NCI-H748 (cell line): ENCODE data around the gene NTMT1.
"Not testable (repeated sequence)": the region's sequence is repeated elsewhere in the genome, so short reads cannot be mapped to it uniquely, and the experiment has no call there.

Experiments used
- DNase-seq: peaks from one replicate; lab custom pipeline; 2025; ENCODE audit not compliant: unreplicated experiment; lab: John Stamatoyannopoulos, UW

Gene NTMT1

DNA sequence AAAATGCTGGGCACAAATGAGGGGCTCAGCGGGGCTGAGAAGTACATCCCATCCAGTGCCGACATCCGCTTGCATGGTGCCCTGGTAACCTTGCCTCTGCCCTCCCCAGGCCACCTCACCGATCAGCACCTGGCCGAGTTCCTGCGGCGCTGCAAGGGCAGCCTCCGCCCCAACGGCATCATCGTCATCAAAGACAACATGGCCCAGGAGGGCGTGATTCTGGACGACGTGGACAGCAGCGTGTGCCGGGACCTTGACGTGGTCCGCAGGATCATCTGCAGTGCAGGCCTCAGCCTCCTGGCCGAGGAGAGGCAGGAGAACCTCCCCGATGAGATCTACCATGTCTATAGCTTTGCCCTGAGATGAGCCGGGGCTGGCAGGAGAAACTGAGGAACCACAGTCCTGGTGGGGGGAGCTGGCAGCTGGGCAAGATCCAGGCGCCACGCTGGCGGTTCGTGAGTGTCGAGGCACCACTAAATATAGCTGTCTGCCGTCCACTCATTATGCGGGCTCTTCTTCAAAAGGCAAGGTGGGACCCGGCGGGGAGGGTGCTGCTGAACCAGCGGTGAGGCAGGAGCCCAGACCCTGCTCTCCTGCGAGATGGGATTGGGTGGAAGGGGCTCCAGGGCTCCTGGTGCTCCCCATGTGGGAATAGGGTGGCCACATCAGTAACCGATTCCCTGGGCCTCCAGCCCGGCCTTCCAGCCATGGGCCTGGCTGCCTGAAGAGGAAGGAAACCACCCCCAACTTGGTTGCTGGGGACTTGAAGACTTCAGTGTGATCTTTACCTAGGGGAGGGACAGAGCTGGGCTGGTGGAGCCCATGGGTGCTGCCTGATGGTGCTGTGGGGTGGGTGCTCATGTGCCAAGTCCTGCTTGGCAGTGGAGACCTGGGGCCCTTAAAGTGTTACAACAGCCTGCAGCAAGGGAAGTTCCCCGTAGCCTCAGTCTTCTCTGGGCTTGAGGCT lies 9.4 kb downstream of the NTMT1 start:
- no peak for DNase-seq

DNA sequence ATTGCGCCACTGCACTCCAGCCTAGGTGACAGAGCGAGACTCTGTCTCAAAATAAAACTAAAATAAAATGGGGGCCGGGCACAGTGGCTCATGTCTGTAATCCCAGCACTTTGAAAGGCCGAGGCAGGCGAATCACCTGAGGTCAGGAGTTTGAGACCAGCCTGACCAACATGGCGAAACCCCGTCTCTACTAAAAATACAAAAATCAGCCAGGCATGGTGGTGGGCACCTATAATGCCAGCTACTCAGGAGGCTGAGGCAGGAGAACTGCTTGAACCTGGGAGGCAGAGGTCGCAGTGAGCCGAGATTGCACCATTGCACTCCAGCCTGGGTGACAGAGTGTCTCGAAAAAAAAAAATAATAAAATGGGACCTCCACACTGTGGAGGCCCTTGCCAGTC lies 10.4 kb downstream of the NTMT1 start:
- not testable (repeated sequence) for DNase-seq

DNA sequence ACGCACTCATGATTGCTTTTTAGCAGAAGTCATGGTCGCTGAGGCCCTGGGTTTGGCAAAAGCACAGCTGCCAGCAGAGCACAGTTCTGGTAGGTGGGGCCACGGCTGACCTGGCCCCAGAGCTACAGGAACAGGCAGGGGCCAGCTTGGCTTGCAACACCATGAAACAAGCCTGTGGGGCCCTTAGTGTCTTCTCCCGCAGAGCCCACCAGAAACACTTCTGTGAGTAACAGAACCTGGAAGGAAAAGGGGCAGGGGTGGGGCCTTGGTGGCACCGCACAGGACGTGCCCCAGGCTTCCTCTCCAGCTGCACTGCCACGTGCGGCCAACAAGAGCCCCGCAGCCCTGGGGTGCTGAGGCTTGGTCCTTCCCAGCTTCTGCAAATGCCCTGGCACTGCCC lies 11.1 kb downstream of the NTMT1 start:
- no peak for DNase-seq

DNA sequence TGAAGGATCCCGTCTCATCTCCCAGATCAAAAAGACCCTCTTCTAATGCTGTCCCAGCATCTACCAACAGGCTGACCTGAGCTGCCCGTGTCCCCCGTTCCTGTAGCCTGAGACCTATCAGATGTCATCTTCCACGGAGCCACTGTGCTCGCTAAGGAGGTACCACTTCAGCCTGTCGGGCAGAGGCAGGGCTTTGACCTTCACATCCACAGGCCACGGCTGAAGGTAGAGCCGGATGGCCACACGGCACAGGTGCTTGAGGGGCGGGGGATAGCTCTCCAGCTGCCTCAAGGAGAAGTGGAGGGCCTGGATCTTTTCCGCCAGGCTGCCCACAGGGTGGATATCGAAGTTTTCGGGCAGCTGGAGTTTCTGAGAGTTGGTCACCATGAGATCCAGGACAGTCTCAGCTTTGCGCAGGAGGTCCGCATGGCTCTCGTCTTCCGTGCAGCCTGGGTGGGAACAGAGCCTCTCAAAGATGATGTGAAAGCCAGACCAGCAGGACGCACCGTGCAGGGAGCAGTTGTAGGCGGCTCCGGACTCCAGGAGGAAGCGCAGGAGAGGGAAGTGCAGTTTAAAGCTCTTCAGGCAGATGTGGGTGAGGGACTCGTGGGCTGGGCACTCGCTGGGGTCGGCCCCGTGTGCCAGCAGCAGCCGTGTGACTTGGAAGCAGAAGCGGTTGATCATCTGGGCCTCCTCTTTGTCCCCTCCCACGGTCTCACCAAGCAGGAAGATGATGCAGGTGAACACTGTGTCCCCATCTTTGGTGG lies 11.9 kb downstream of the NTMT1 start:
- no peak for DNase-seq

DNA sequence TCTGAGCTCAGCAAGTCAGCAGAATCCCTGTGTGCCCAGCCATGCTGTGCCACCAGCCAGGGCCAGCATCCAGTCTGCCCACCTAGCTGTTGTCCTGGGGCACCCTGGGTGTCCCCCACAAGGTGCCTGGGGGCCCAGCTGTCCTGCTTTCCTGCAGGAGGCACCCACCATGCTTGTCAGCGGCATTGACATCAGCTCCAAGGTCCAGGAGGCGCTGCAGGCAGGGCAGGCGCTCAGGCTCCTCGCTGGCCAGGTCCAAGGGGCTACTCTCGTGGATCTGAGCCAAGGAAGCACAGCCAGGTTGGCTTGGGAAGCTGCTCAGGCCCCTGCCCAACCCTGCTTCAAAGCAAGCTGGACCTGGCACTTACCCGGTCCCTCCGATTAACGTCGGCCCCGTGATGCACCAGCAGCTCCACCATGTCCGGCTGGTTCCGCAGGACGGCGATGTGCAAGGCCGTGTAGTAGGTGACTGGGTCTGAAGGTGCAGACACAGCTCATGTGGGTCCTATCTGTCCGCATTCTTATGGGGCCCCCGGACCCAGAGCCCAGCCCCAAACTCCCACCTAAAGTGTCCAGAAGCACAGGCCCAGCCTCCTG lies 13.2 kb downstream of the NTMT1 start:
- DNase-seq, result no peak

DNA sequence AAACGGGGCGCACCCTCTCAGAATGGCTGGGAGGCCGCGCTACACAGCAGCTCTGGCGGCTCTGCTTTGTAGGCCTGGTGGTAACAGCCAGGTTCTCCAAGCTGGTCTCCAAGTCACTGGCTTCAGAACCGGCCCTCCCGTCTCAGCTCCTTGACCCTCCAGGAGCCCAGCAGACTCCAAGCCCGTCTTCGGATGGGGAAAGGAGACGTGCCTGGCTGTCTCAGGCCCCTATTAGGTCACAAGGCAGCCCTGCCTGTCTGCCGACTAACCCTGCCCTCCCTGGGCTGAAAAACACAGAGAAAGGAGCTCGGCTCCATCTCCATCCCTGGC lies 13.8 kb downstream of the NTMT1 start:
- no peak for DNase-seq

DNA sequence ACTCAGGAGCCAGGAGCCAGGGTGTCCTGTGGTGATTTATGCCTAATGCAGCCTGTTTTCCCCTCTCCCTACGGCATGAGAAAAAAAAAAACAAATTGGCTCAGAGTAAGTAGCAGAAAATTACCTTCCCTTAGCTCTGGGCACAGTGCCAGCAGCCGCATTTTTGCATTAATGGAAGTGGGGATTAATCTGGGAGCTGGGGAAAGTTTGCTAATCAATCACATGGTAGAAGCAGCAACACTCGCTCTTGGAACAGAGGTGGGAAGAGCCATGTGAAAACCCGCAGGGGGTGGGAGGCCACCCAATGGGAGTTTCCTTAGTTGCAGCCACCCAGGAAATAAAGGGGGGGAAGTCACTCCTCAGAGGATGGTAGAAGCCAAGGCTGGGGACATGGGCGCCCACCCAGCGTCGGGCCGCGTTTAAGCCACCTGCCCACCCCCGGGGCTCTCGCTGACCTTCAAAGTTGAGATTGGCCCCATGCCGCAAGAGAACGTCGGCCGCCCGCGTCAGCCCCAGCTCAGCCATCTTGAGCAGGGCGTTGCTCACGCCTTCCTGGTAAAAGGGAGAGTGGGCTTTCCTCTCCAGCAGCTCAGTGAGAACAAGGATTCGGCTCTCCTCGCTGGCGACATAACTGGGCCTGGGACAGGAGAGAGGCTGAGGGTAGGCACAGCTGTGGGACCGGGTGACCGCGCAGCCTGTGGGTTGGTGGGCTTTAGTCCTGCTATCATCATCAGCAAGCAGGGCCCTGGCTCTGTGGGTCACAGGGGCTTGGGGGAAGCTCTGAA lies 14.3 kb downstream of the NTMT1 start:
- DNase-seq, result peak; percentile 78

DNA sequence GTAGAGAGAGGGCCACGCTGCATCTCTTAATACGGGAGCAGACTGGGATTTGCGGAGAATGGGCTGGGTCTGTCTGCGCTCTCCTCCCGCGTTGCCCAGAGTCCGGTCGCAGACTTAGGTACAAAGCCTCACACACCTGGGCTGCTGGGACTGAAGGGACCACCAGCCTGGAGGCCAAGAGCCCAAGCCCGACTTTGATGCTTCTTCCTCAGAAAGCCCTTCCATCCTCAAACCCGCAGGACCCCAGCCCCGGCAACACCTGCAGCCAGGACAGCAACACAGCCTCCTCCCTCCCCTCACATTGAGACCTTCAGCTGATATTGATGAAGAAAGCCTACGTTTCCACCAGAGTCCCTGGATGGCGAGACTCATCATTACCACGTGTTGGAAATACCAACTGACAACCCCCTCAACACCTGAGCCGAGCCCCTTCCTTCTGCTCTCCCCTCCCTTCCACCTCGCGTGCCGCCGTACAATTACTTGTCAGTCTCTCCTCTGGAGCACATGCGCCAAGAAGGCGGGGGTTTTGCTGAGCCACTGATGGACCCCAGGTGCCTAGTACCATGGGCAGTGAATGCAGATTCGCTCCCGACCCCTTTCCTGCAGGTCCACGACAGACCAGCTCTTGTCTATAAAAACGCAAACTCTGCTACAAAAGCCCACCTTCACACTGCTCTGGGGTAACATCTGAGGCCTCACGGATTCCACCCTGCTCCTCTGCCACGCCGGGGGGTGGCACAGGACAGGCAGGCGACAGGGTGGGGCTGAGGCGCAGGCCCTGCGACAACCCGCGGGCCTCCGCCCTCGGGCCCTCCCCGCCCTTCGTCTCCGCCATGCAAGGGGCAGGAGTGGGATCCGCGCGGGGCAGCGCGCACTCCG lies 15.1 kb downstream of the NTMT1 start:
- peak; percentile 27 for DNase-seq

DNA sequence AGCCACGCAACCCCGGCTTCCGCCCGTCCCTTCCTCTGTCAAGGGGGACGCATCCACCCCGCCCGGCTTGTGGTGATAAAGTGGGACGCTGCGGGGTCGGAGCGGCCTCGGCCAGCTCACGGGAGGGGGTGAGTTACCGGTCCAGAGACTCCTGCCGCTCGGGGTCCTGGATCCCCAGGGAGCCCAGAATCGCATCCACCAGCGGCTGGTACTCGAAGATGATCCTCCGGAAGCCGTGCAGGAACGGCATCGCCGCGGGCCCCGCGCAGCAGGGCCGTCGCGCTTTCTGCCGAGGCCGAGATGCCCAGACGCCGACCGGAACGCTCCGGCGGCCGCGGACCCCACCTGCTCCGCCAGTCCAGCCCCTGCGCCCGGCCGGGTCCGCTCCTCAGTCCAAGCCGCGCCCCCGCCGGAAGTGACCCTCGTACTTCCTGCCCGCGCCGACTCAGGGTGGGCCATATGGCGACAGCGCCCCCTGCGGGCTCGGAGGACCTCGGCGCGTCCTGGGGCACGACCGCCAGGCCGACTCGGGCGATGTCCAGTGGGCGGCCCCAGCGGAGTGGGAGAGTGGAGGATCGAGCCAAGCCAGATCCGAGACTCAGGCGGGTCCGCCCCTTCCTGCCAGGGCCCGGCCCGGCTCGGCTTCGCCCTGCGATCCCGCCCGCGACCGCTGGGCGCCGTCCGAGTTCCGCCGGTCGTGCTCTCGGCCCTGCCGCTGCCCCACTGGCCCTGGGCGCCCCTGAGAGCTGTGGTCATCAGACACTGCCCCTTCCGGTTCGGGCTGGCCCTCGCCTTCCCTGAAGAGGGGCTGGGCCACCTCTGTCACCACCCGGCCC lies 16.0 kb downstream of the NTMT1 start, which contains the start of gene ASB6:
Gene ASB6, minus strand, starts transcription at position 402 of the 836 bp plus-strand sequence. Its CDS starts 152 bp downstream, at position 250.
- DNase-seq, result peak; percentile 95

DNA sequence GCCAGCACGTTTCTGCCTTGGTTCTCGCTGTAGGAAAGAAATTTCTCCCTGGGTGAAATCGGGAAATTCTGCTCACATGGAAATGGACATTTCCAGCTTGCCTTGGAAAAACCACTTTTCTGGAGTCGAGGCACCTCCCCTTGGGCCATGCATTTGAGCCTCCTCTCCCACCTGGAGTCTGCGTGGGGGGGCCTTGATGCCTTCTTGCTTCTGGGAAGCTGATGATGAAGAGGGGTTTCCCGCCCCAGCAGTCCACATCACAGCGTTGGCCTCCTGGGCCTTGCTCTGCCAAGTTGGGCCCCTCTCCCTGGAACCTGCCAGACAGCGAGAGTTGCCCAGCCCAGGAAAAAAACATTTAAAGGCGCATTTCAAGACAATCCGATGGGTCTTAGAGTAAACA lies 17.7 kb downstream of the NTMT1 start:
- no peak for DNase-seq

DNA sequence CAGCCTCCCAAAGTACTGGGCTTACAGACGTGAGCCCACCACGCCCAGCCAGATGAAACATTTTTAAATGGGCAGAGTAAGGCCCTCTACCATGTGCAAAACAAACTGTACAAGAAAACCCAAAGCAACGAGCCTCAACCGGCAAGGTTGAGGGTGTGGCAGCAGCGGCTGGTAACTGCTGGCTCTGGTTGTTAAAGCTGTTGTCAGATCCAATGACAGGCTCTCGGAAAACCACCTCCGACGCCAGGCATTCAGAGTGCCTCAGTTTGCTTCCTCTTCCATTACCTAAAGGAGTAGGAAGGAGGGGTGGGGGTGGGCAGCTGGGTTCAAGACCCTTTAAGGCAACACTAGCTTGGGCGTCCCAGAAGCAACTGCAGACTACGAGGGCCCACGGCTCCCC lies 18.4 kb downstream of the NTMT1 start:
- DNase-seq, result no peak

DNA sequence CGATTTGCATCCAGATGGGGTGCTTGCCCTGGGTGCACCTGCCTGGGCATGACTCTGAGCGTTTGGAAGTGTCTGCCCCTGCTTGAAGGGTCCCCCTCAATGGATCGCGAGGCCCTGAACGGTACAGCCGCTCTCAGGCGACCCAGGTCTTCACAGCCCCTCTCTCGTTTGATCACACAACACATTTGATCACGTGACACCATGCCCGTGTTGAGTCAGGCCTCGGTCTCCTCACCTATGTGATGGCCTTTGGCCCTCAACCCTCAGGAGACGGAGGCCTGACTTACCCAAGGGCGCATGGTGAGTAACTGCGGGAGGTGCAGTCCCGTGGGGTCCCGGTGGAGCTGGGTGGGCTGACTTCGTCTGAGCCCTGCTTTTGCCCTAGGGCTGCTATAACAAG lies 18.9 kb downstream of the NTMT1 start:
- no peak for DNase-seq

DNA sequence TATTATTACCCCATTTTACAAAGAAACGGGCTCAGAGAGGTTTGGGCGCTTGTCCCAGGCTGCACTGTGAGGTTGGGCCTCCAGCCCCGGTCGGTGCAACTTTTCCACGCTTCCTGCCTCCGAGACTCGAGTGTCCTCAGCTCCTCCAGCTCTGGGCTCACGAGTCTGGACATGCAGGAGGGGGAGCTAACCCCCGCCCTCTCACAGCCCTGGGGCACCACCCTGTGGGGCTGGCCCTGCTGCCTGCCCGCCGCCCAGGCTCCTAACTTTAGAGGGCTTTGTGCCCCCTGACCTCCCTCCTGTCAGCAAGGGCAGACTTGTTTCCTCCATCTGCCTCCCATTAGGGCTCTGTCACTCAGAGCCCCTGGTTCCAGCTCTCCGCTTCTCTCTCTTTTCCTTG lies 20.3 kb downstream of the NTMT1 start:
- DNase-seq, result no peak

DNA sequence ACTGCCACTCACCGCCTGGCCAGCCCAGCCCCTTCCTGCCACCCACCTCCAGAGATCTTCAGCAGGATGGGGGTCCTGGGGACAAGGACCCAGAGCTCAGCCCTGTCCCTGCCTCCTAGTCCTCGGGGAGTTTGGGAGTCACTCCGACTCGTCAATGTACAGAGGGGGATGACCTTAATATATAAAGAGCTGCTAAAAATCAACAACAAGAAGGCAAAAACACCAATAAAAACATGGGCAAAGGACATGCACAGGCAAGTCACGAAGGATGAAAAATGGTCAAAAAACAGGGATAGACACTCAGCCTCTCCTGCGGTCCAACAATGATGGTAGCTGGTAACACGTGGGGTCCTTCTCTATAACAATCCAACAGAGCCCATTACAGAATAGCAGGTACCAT lies 20.7 kb downstream of the NTMT1 start:
- DNase-seq, result no peak

DNA sequence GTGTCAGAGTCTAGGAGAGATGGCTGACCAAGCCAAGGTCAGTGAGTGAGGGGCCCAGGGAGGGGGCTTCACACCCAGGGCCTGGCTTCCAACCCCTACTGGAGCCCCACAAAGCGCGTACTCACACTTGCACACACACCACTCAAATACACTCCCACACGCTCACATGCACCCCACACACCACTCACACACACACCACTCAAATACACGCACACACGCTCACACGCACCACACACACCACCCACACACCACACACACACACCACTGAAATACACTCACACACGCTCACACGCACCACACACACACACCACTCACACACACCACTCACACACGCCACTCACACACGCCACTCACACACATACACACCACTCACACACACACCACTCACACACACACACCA lies 21.7 kb downstream of the NTMT1 start:
- no peak for DNase-seq

DNA sequence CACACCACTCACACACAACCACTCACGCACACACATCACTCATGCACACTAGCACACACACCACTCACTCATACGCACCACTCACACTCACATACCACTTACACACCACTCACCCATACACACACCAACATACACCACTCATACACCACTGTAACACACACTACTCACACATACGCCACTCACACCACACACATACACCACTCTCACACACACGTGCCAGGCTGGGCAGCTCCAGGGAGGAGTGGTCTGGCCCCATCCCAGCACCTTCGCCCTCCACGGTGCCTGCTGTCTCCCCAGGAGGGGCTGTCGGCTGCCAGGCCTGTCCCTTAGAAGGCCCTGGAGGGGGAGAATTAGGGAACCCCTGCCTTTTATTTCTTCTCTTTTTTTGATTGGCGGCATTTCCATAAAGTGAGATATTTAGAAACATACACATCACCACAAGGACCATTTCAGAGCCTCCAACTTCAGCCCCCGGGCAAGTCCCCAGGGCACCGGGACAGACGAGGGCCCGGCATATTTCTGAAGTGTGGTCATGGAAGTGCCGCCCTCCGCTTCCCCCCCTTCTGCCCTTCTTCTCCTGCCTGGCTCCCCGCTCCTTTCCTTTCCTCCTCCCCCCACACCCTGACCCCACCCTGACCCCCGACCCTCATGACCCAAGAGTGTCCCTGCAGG lies 22.3 kb downstream of the NTMT1 start:
- DNase-seq, result no peak

DNA sequence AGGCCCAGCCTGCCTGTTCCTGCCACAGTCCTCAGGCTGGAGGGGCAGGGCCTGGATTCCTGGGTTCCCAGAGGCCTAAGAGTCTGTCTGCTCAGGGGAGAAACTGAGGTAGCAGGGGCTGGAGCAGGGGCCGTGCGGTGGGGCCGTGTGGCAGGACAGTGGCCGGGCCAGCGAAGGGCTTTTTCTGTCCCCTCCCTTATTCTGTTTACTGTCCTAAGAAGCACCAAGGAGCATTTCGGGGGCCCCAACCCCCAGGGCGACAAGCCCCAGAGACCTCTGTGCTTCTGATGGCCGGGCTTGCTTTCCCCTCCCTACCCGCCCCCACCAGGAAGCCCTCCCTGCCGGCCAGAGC lies 22.8 kb downstream of the NTMT1 start:
- no peak for DNase-seq
